Glutamatergic neuron (in vitro differentiated cells): Measurements from ENCODE around the gene SLC39A10. TPM values are rescaled to one million over a fixed set of nuclear protein-coding genes. Genes with fewer than 3 reads are reported as not detected.
A peak's percentile ranks its signal among the peaks of the same experiment; 100 is the strongest.

ENCODE experiments used
- DNase-seq: peaks from one replicate; pipeline ENCODE4 v3.0.0; 2022
- H3K27ac Mint-ChIP-seq: one replicate; pipeline ENCODE4 v1.8.0; 2020; ENCODE audit warnings: mild to moderate bottlenecking, mixed read lengths, inconsistent platforms; ENCODE audit not compliant: unreplicated experiment
- H3K27me3 Mint-ChIP-seq: one replicate; pipeline ENCODE4 v1.8.0; 2020; ENCODE audit warnings: mild to moderate bottlenecking, moderate library complexity, mixed read lengths, inconsistent platforms; ENCODE audit not compliant: unreplicated experiment
- H3K36me3 Mint-ChIP-seq: one replicate; pipeline ENCODE4 v1.8.0; 2020; ENCODE audit warnings: mild to moderate bottlenecking, mixed read lengths, inconsistent platforms; ENCODE audit not compliant: unreplicated experiment
- H3K4me1 Mint-ChIP-seq: one replicate; pipeline ENCODE4 v1.8.0; 2020; ENCODE audit warnings: mild to moderate bottlenecking, low read depth, mixed read lengths, inconsistent platforms; ENCODE audit not compliant: unreplicated experiment
- H3K4me3 Mint-ChIP-seq: one replicate; pipeline ENCODE4 v1.8.0; 2020; ENCODE audit warnings: mild to moderate bottlenecking, mixed read lengths, inconsistent platforms; ENCODE audit not compliant: unreplicated experiment
- H3K9me3 Mint-ChIP-seq: one replicate; pipeline ENCODE4 v1.8.0; 2020; ENCODE audit warnings: mild to moderate bottlenecking, moderate library complexity, mixed read lengths, inconsistent platforms; ENCODE audit not compliant: unreplicated experiment
- CTCF ChIP-seq: fragments of 200-600 bp; sonication (generic); IDR thresholded peaks from one replicate; pipeline ENCODE4 v1.5.0; 2021; ENCODE audit not compliant: partially characterized antibody, unreplicated experiment
- long read RNA-seq: library from polyadenylated mRNA; unstranded; transcript quantifications from one replicate; pipeline ENCODE4 v2.0.0, GENCODE V29; 2020; ENCODE audit not compliant: unreplicated experiment
- total RNA-seq: library from RNA; stranded (reverse); fragmentation: NEBNext Ultra II Directional; extraction: Animal tissue kit (Norgen Biotek cat#: 25700); gene quantifications from one replicate; pipeline ENCODE4 v1.2.1, GENCODE V29; 2021; ENCODE audit not compliant: unreplicated experiment

The SLC39A10 gene
- 102 TPM for total RNA-seq
- long read RNA-seq, full-length matches to known transcripts = 1 of 13 reads
- long read RNA-seq, partial matches to known transcripts = 7 of 13 reads
- long read RNA-seq, other reads (novel, unspliced or antisense) = 5 of 13 reads

GRCh38 chr2:195656859-195657633, at the start of gene SLC39A10:
SLC39A10 (plus strand) TSS chr2:195657226; CDS start chr2:195680043, 22,817 bp downstream.
- Mint-ChIP-seq H3K27ac (peak within 1 kb of the TSS; percentile 98), H3K27me3 (peaks cover 12% of the 10 kb centered on the region), H3K4me3 (peak within 1 kb of the TSS; percentile 98), H3K9me3 (peaks cover 14% of the 10 kb centered on the region), H3K36me3 (no peaks in the 10 kb centered on the region), H3K4me1 (peaks cover 15% of the 10 kb centered on the region)
- peak; percentile 22 for TF ChIP-seq CTCF
- DNase-seq = peak; percentile 96

GRCh38 chr2:195608768-195609454, 48.1 kb upstream of the SLC39A10 start:
- DNase-seq = no peak
- Mint-ChIP-seq H3K27me3 (no peaks in the 10 kb centered on the region), H3K4me1 (no peaks in the 10 kb centered on the region), H3K36me3 (no peaks in the 10 kb centered on the region), H3K9me3 (no peaks in the 10 kb centered on the region), H3K27ac (no peak overlapping the region), H3K4me3 (no peak overlapping the region)
- TF ChIP-seq CTCF = no peak

GRCh38 chr2:195610717-195611116, 46.3 kb upstream of the SLC39A10 start:
- Mint-ChIP-seq H3K27ac (no peak overlapping the region), H3K27me3 (no peaks in the 10 kb centered on the region), H3K9me3 (no peaks in the 10 kb centered on the region), H3K36me3 (no peaks in the 10 kb centered on the region), H3K4me3 (no peak overlapping the region), H3K4me1 (no peaks in the 10 kb centered on the region)
- no peak for DNase-seq
- TF ChIP-seq CTCF = no peak

GRCh38 chr2:195612611-195613495, 44.2 kb upstream of the SLC39A10 start:
- Mint-ChIP-seq H3K36me3 (no peaks in the 10 kb centered on the region), H3K27ac (no peak overlapping the region), H3K9me3 (no peaks in the 10 kb centered on the region), H3K27me3 (no peaks in the 10 kb centered on the region), H3K4me1 (no peaks in the 10 kb centered on the region), H3K4me3 (no peak overlapping the region)
- no peak for DNase-seq
- no peak for TF ChIP-seq CTCF
